D721Med (cell line): ENCODE results near the gene AGFG1.
"Not testable (repeated sequence)": the region's sequence is repeated elsewhere in the genome, so short reads cannot be mapped to it uniquely, and the experiment has no call there.

Source experiments
- DNase-seq: peaks from one replicate; pipeline ENCODE4 v3.0.0; 2011; ENCODE audit warnings: low spot score; ENCODE audit not compliant: insufficient read length
- FAIRE-seq: peaks from 2 replicates; lab custom pipeline; 2011; peaks lifted over from hg19 to GRCh38; lab: Jason Lieb, UNC
- TF ChIP-seq, protein P1 (sequence below): IDR thresholded peaks from 2 replicates; pipeline ENCODE4 v1.5.1; 2012; ENCODE audit warnings: mild to moderate bottlenecking, control low read depth; ENCODE audit not compliant: insufficient read depth; ENCODE audit errors: missing control alignments

The AGFG1 gene

DNA sequence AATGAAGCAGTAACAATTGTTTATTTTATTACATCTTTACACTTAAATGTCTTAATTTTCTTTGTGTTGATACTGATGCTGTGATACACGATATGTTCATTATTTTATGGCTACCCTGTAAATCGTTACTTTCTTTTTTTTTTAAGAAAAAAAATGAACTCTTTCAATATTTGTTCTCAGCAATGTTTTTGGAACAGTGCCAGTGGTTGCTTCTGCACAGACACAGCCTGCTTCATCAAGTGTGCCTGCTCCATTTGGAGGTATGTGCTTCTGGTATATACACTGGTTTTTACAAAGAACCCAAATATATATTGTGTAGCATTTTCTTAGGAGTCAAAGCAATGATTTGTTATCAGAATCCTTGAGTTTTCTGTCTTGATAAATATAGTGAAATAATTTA, 64.5 kb downstream of the AGFG1 start:
- FAIRE-seq (no peak), DNase-seq (no peak)

DNA sequence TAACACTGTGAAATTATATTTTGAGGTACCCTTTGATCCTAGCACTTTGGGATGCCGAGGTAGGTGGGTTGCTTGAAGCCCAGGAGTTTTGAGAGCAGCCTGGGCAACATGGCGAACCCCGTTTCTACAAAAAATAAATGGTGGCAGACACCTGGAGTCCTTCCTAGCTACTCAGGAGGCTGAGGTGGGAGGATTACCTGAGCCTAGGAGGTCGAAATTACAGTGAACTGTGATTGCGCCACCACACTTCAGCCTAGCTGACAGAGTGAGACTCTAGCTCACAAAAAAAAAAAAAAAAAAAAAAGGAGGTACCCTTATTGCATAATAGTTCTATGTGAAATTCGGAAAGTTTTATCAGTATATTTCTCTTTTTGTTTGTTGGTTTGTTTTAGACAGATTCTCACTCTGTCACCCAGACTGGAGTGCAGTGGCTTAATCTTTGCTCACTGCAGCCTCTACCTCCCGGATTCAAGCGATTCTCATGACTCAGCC, 67.6 kb downstream of the AGFG1 start:
- FAIRE-seq = no peak
- no peak for DNase-seq
- TF ChIP-seq, protein P1, sequence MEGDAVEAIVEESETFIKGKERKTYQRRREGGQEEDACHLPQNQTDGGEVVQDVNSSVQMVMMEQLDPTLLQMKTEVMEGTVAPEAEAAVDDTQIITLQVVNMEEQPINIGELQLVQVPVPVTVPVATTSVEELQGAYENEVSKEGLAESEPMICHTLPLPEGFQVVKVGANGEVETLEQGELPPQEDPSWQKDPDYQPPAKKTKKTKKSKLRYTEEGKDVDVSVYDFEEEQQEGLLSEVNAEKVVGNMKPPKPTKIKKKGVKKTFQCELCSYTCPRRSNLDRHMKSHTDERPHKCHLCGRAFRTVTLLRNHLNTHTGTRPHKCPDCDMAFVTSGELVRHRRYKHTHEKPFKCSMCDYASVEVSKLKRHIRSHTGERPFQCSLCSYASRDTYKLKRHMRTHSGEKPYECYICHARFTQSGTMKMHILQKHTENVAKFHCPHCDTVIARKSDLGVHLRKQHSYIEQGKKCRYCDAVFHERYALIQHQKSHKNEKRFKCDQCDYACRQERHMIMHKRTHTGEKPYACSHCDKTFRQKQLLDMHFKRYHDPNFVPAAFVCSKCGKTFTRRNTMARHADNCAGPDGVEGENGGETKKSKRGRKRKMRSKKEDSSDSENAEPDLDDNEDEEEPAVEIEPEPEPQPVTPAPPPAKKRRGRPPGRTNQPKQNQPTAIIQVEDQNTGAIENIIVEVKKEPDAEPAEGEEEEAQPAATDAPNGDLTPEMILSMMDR = no peak

More for the DNA sequence above, 64.5 kb downstream of the AGFG1 start:
- TF ChIP-seq, protein P1 = no peak

DNA sequence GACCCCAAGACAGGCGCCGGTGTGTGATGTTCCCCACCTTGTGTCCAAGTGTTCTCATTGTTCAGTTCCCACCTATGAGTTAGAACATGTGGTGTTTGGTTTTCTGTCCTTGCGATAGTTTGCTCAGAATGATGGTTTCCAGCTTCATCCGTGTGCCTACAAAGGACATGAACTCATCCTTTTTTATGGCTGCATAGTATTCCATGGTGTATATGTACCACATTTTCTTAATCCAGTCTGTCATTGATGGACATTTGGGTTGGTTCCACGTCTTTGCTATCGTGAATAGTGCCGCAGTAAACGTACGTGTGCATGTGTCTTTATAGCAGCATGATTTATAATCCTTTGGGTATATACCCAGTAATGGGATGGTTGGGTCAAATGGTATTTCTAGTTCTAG, 68.4 kb downstream of the AGFG1 start:
- not testable (repeated sequence) for FAIRE-seq, DNase-seq

GRCh38 chr2:227545990-227546389, 74.0 kb downstream of the AGFG1 start:
- DNase-seq (no peak), FAIRE-seq (no peak)
- TF ChIP-seq, protein P1 = no peak

GRCh38 chr2:227551836-227552235, 79.9 kb downstream of the AGFG1 start:
- TF ChIP-seq, protein P1 = no peak
- DNase-seq (no peak), FAIRE-seq (no peak)

GRCh38 chr2:227562581-227562980, 90.6 kb downstream of the AGFG1 start:
- peak; percentile 6 for FAIRE-seq
- no peak for DNase-seq
- TF ChIP-seq, protein P1 = no peak

- no peak for FAIRE-seq
- TF ChIP-seq, protein P1 = no peak
- DNase-seq = no peak
Observed at GRCh38 chr2:227565080-227565479, 93.1 kb downstream of the AGFG1 start.

- TF ChIP-seq, protein P1 = no peak
- no peak for FAIRE-seq
- DNase-seq = no peak
Observed at GRCh38 chr2:227566012-227566411, 94.1 kb downstream of the AGFG1 start.
